ENCODE data around the gene STARD9.

The STARD9 gene

GRCh38 chr15:42696626-42697025 is 121.2 kb downstream of the STARD9 start:
- DNase-seq, result no peak

GRCh38 chr15:42704492-42704926 is 129.1 kb downstream of the STARD9 start:
- no peak for DNase-seq

GRCh38 chr15:42705336-42705735 is 129.9 kb downstream of the STARD9 start:
- no peak for DNase-seq

GRCh38 chr15:42707068-42707467 is 131.7 kb downstream of the STARD9 start:
- no peak for DNase-seq

- no peak for DNase-seq
These were observed 132.6 kb downstream of the STARD9 start for GRCh38 chr15:42707873-42708544.

GRCh38 chr15:42710662-42711061 is 135.3 kb downstream of the STARD9 start:
- no peak for DNase-seq

GRCh38 chr15:42711746-42712145 is 136.3 kb downstream of the STARD9 start:
- no peak for DNase-seq

GRCh38 chr15:42712584-42712983 is 137.2 kb downstream of the STARD9 start:
- no peak for DNase-seq

GRCh38 chr15:42716125-42716524 is 140.7 kb downstream of the STARD9 start:
- no peak for DNase-seq

- no peak for DNase-seq
These were observed 141.2 kb downstream of the STARD9 start for GRCh38 chr15:42716626-42717025.

GRCh38 chr15:42719043-42719442 is 143.6 kb downstream of the STARD9 start:
- no peak for DNase-seq

- no peak for DNase-seq
These were observed 144.7 kb downstream of the STARD9 start for GRCh38 chr15:42720071-42720470.

GRCh38 chr15:42721016-42721415 is 145.6 kb downstream of the STARD9 start:
- no peak for DNase-seq

- DNase-seq, result no peak
These were observed 146.5 kb downstream of the STARD9 start for GRCh38 chr15:42721916-42722315.

- no peak for DNase-seq
These were observed 147.7 kb downstream of the STARD9 start for GRCh38 chr15:42723068-42723467.

- no peak for DNase-seq
These were observed 148.9 kb downstream of the STARD9 start for GRCh38 chr15:42724276-42724675.

GRCh38 chr15:42725331-42725903 is 150.0 kb downstream of the STARD9 start:
- no peak for DNase-seq

GRCh38 chr15:42726114-42726513 is 150.7 kb downstream of the STARD9 start:
- DNase-seq, result no peak

- no peak for DNase-seq
These were observed 152.5 kb downstream of the STARD9 start for GRCh38 chr15:42727750-42728381.

- DNase-seq, result no peak
These were observed 153.2 kb downstream of the STARD9 start for GRCh38 chr15:42728560-42728959.

GRCh38 chr15:42728972-42729371 is 153.6 kb downstream of the STARD9 start:
- no peak for DNase-seq

GRCh38 chr15:42729409-42729808 is 154.0 kb downstream of the STARD9 start:
- no peak for DNase-seq

- DNase-seq, result no peak
These were observed 154.7 kb downstream of the STARD9 start for GRCh38 chr15:42730135-42730534.

GRCh38 chr15:42730536-42730935 is 155.1 kb downstream of the STARD9 start:
- no peak for DNase-seq

Data from NCI-H1417 treated with DMSO at 0.1 percent for 48 hours (cell line).